ENCODE data around the gene WDR73.

WDR73 gene

DNA sequence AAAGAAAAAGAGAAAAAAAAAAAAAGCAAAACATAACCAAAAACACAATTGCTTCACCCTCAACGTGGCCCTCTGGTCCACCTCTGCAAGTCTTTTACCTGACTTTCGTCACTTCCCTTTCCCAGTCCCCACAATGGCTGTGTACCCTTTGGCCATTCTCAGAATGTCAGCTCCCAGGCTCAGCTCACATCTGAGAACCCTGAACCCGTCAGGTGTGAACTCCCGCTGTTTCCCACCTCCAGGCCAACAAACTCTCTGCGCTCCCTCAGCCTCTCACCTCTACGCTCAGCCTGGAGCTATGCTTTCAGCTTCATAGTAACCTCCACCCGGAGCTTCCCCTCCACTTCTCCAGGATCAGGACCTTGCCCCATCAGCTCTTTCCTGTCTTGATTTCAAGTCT is 29.7 kb downstream of the WDR73 start:
- Histone ChIP-seq H3K4me1 (ENCODE audit: insufficient read depth, low read length, severe bottlenecking) (no peaks in the 10 kb centered on the region), H3K9ac (ENCODE audit: low read length) (no peak overlapping the region), H3K27ac (ENCODE audit: low read depth, low read length, poor library complexity, severe bottlenecking) (no peak overlapping the region), H3K27me3 (ENCODE audit: insufficient read depth, low read length) (no peaks in the 10 kb centered on the region), H3K36me3 (ENCODE audit: insufficient read depth, low read length) (peaks cover 42% of the 10 kb centered on the region), H3F3A (ENCODE audit: insufficient read depth, low read length) (no peaks in the 10 kb centered on the region), H2AFZ (ENCODE audit: low read length) (no peak overlapping the region), H3K4me2 (ENCODE audit: low read length) (no peak overlapping the region), H3K4me3 (ENCODE audit: low read depth, low read length, poor library complexity, severe bottlenecking) (no peak overlapping the region), H4K20me1 (ENCODE audit: insufficient read depth, low read length) (no peaks in the 10 kb centered on the region), H3K9me3 (ENCODE audit: low read length) (peaks cover 30% of the 10 kb centered on the region), H3K79me2 (ENCODE audit: insufficient read depth, low read length) (no peaks in the 10 kb centered on the region), H3K9me2 (ENCODE audit: low read depth, low read length) (no peaks in the 10 kb centered on the region)
- no peak for TF ChIP-seq EZH2 (IDR thresholded peaks at IDR 0.05; ENCODE audit: borderline replicate concordance, low read length)
- TF ChIP-seq, protein P1, sequence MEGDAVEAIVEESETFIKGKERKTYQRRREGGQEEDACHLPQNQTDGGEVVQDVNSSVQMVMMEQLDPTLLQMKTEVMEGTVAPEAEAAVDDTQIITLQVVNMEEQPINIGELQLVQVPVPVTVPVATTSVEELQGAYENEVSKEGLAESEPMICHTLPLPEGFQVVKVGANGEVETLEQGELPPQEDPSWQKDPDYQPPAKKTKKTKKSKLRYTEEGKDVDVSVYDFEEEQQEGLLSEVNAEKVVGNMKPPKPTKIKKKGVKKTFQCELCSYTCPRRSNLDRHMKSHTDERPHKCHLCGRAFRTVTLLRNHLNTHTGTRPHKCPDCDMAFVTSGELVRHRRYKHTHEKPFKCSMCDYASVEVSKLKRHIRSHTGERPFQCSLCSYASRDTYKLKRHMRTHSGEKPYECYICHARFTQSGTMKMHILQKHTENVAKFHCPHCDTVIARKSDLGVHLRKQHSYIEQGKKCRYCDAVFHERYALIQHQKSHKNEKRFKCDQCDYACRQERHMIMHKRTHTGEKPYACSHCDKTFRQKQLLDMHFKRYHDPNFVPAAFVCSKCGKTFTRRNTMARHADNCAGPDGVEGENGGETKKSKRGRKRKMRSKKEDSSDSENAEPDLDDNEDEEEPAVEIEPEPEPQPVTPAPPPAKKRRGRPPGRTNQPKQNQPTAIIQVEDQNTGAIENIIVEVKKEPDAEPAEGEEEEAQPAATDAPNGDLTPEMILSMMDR (IDR thresholded peaks at IDR 0.05; ENCODE audit: low read length) = no peak

DNA sequence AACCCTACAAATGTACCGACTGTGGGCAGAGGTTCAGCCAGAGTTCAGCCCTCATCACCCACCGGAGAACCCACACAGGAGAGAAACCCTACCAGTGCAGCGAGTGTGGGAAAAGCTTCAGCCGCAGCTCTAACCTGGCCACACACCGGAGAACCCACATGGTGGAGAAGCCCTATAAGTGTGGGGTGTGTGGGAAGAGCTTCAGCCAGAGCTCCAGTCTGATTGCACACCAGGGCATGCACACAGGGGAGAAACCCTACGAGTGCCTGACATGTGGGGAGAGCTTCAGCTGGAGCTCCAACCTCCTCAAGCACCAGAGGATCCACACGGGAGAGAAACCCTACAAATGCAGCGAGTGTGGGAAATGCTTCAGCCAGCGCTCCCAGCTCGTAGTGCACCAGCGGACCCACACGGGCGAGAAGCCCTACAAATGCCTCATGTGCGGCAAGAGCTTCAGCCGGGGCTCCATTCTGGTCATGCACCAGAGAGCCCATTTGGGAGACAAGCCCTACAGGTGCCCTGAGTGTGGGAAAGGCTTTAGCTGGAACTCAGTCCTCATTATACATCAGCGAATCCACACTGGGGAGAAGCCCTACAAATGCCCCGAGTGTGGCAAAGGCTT is 32.6 kb downstream of the WDR73 start:
- Histone ChIP-seq H2AFZ (ENCODE audit: low read length) (no peak overlapping the region), H3K79me2 (ENCODE audit: insufficient read depth, low read length) (no peaks in the 10 kb centered on the region), H3F3A (ENCODE audit: insufficient read depth, low read length) (no peaks in the 10 kb centered on the region), H3K36me3 (ENCODE audit: insufficient read depth, low read length) (peaks cover 46% of the 10 kb centered on the region), H3K4me2 (ENCODE audit: low read length) (no peak overlapping the region), H3K9ac (ENCODE audit: low read length) (no peak overlapping the region), H4K20me1 (ENCODE audit: insufficient read depth, low read length) (no peaks in the 10 kb centered on the region), H3K27ac (ENCODE audit: low read depth, low read length, poor library complexity, severe bottlenecking) (no peak overlapping the region), H3K27me3 (ENCODE audit: insufficient read depth, low read length) (no peaks in the 10 kb centered on the region), H3K9me3 (ENCODE audit: low read length) (peaks cover 30% of the 10 kb centered on the region), H3K9me2 (ENCODE audit: low read depth, low read length) (no peaks in the 10 kb centered on the region), H3K4me1 (ENCODE audit: insufficient read depth, low read length, severe bottlenecking) (no peaks in the 10 kb centered on the region), H3K4me3 (ENCODE audit: low read depth, low read length, poor library complexity, severe bottlenecking) (no peak overlapping the region)
- TF ChIP-seq, protein P1 (IDR thresholded peaks at IDR 0.05; ENCODE audit: low read length) = no peak
- TF ChIP-seq EZH2 (IDR thresholded peaks at IDR 0.05; ENCODE audit: borderline replicate concordance, low read length) = no peak

DNA sequence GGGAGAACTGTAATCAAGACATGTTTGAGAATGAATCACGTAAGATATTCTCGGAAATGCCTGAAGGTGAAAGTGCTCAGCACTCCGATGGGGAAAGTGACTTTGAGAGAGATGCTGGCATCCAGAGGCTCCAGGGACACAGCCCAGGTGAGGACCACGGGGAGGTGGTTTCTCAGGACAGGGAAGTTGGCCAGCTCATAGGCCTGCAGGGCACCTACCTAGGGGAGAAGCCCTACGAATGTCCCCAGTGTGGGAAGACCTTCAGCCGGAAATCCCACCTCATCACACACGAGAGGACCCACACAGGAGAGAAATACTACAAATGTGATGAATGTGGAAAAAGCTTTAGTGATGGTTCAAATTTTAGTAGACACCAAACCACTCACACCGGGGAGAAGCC is 33.5 kb downstream of the WDR73 start:
- no peaks in the 10 kb centered on the region for H3K79me2 ChIP-seq (ENCODE audit: insufficient read depth, low read length)
- no peaks in the 10 kb centered on the region for H3F3A ChIP-seq (ENCODE audit: insufficient read depth, low read length)
- H3K36me3 ChIP-seq (ENCODE audit: insufficient read depth, low read length) = peaks cover 49% of the 10 kb centered on the region
- H3K9me2 ChIP-seq (ENCODE audit: low read depth, low read length) = no peaks in the 10 kb centered on the region
- no peak overlapping the region for H3K4me3 ChIP-seq (ENCODE audit: low read depth, low read length, poor library complexity, severe bottlenecking)
- H3K9ac ChIP-seq (ENCODE audit: low read length) = no peak overlapping the region
- peaks cover 30% of the 10 kb centered on the region for H3K9me3 ChIP-seq (ENCODE audit: low read length)
- H3K4me1 ChIP-seq (ENCODE audit: insufficient read depth, low read length, severe bottlenecking) = no peaks in the 10 kb centered on the region
- no peak overlapping the region for H2AFZ ChIP-seq (ENCODE audit: low read length)
- no peaks in the 10 kb centered on the region for H4K20me1 ChIP-seq (ENCODE audit: insufficient read depth, low read length)
- no peak overlapping the region for H3K4me2 ChIP-seq (ENCODE audit: low read length)
- no peak overlapping the region for H3K27ac ChIP-seq (ENCODE audit: low read depth, low read length, poor library complexity, severe bottlenecking)
- H3K27me3 ChIP-seq (ENCODE audit: insufficient read depth, low read length) = no peaks in the 10 kb centered on the region
- no peak for TF ChIP-seq EZH2 (IDR thresholded peaks at IDR 0.05; ENCODE audit: borderline replicate concordance, low read length)
- TF ChIP-seq, protein P1 (IDR thresholded peaks at IDR 0.05; ENCODE audit: low read length) = no peak

Measured in OCI-LY1 (cell line).